IMR-90 (cell line): ENCODE measurements around the gene KHK. TPM values are rescaled to one million over a fixed set of nuclear protein-coding genes. Genes with fewer than 3 reads are reported as not detected.

Experiments
- ATAC-seq: fragments of 200-7000 bp; cut with Tn5 transposase; 2 replicates; pipeline ENCODE4 v1.9.1; 2020; ENCODE audit warnings: low read depth, mild to moderate bottlenecking, moderate library complexity
- BruUV-seq: library from RNA; stranded (reverse); fragments of 400-500 nt; replicated peaks from 2 replicates; lab custom pipeline; 2021; lab: Mats Ljungman, UMichigan
- CTCF ChIA-PET: fragments of 300-600 bp; formaldehyde crosslinking; extraction: SDS; loops from one replicate; lab custom pipeline; 2021; ENCODE audit warnings: antibody characterized with exemption; lab: Yijun Ruan, JAX
- POLR2A ChIA-PET: fragments of 300-600 bp; sonication (Branson Sonifier 250); formaldehyde crosslinking; loops from one replicate; lab custom pipeline; 2022; ENCODE audit warnings: antibody characterized with exemption; ENCODE audit not compliant: unreplicated experiment; lab: Charles Lee
- DNase-seq: peaks from one replicate; pipeline ENCODE4 v3.0.0; 2013
- H2AFZ ChIP-seq: replicated peaks from 2 replicates; pipeline ENCODE3; 2013; ENCODE audit warnings: low read length, mild to moderate bottlenecking; ENCODE audit not compliant: poor library complexity
- H2AK5ac ChIP-seq: 2 replicates; pipeline ENCODE4 v1.6.1; 2013; ENCODE audit warnings: low read depth, low read length, inconsistent platforms
- H2AK9ac ChIP-seq: replicated peaks from 2 replicates; pipeline ENCODE3; 2013; ENCODE audit warnings: mild to moderate bottlenecking, low read depth, low read length, moderate library complexity; ENCODE audit not compliant: poor library complexity
- H2BK120ac ChIP-seq: 2 replicates; pipeline ENCODE4 v1.6.1; 2013; ENCODE audit warnings: low read depth, low read length, inconsistent platforms
- H2BK15ac ChIP-seq: 3 replicates; pipeline ENCODE4 v1.6.1; 2013; ENCODE audit warnings: low read depth, low read length, inconsistent platforms
- H2BK20ac ChIP-seq: 2 replicates; pipeline ENCODE4 v1.6.1; 2013; ENCODE audit warnings: low read depth, mild to moderate bottlenecking, inconsistent platforms, low read length, moderate library complexity
- H2BK5ac ChIP-seq: 2 replicates; pipeline ENCODE4 v1.6.1; 2013; ENCODE audit warnings: mild to moderate bottlenecking, low read depth, low read length, inconsistent platforms; ENCODE audit not compliant: poor library complexity, severe bottlenecking
- H3K14ac ChIP-seq: replicated peaks from 2 replicates; pipeline ENCODE4 v1.6.1; 2013; ENCODE audit warnings: low read depth, low read length, inconsistent platforms
- H3K18ac ChIP-seq: 2 replicates; pipeline ENCODE4 v1.6.1; 2013; ENCODE audit warnings: low read depth, low read length, control low read depth
- H3K23ac ChIP-seq: 2 replicates; pipeline ENCODE4 v1.6.1; 2013; ENCODE audit warnings: low read depth, low read length, inconsistent platforms
- H3K27ac ChIP-seq: 2 replicates; pipeline ENCODE4 v1.5.1; 2013; ENCODE audit warnings: mild to moderate bottlenecking, control low read depth, low read length; ENCODE audit not compliant: insufficient read depth
- H3K27me3 ChIP-seq: 2 replicates; pipeline ENCODE4 v1.6.1; 2013; ENCODE audit warnings: low read length; ENCODE audit not compliant: control insufficient read depth, insufficient read depth
- H3K36me3 ChIP-seq: 2 replicates; pipeline ENCODE4 v1.6.1; 2013; ENCODE audit warnings: low read length, mixed read lengths; ENCODE audit not compliant: control insufficient read depth, insufficient read depth
- H3K4ac ChIP-seq: 2 replicates; pipeline ENCODE4 v1.6.1; 2013; ENCODE audit warnings: low read depth, low read length, inconsistent platforms
- H3K4me1 ChIP-seq: 2 replicates; pipeline ENCODE4 v1.6.1; 2013; ENCODE audit warnings: low read length, mixed read lengths; ENCODE audit not compliant: control insufficient read depth, insufficient read depth
- H3K4me2 ChIP-seq: 2 replicates; pipeline ENCODE4 v1.6.1; 2013; ENCODE audit warnings: low read depth, mild to moderate bottlenecking, control low read depth, low read length, moderate library complexity
- H3K4me3 ChIP-seq: 2 replicates; pipeline ENCODE4 v1.5.1; 2013; ENCODE audit warnings: low read depth, mild to moderate bottlenecking, control low read depth, low read length, moderate library complexity; ENCODE audit not compliant: insufficient read depth
- H3K56ac ChIP-seq: 2 replicates; pipeline ENCODE4 v1.6.1; 2013; ENCODE audit warnings: low read length, inconsistent platforms; ENCODE audit not compliant: insufficient read depth; ENCODE audit errors: extremely low read depth
- H3K79me1 ChIP-seq, 2 experiments: 2 replicates each; pipeline ENCODE4 v1.6.1; 2013; ENCODE audit warnings: low read length in 2 of 2, inconsistent platforms in 1 of 2, low read depth in 1 of 2
- H3K9ac ChIP-seq: 2 replicates; pipeline ENCODE4 v1.6.1; 2013; ENCODE audit warnings: low read depth, low read length, control low read depth
- H3K9me1 ChIP-seq: 2 replicates; pipeline ENCODE4 v1.6.1; 2013; ENCODE audit warnings: low read length, inconsistent platforms; ENCODE audit not compliant: insufficient read depth
- H3K9me3 ChIP-seq: 2 replicates; pipeline ENCODE4 v1.6.1; 2013; ENCODE audit warnings: low read length; ENCODE audit not compliant: control insufficient read depth, insufficient read depth
- H4K20me1 ChIP-seq: 2 replicates; pipeline ENCODE4 v1.6.1; 2013; ENCODE audit warnings: low read length, inconsistent platforms; ENCODE audit not compliant: insufficient read depth
- H4K5ac ChIP-seq: 2 replicates; pipeline ENCODE4 v1.6.1; 2013; ENCODE audit warnings: mild to moderate bottlenecking, low read depth, low read length, control low read depth
- H4K8ac ChIP-seq, 2 experiments: 2 replicates each; pipeline ENCODE4 v1.6.1; 2013; ENCODE audit warnings: low read depth in 2 of 2, low read length in 2 of 2, control low read depth in 1 of 2, inconsistent platforms in 1 of 2
- H4K91ac ChIP-seq: 2 replicates; pipeline ENCODE4 v1.6.1; 2013; ENCODE audit warnings: low read depth, low read length, inconsistent platforms; ENCODE audit not compliant: insufficient read depth
- MAZ ChIP-seq: IDR thresholded peaks from 2 replicates; pipeline ENCODE4 v1.6.1; 2012; ENCODE audit warnings: low read depth, mild to moderate bottlenecking, low read length, improper control_type of control experiment, moderate library complexity, borderline replicate concordance
- POLR2A ChIP-seq: IDR thresholded peaks from 2 replicates; pipeline ENCODE4 v1.6.1; 2012; ENCODE audit warnings: mild to moderate bottlenecking, low read depth, low read length
- RFX5 ChIP-seq: IDR thresholded peaks from 2 replicates; pipeline ENCODE4 v1.8.0; 2012; ENCODE audit warnings: low read depth, mild to moderate bottlenecking, low read length, moderate library complexity
- WGBS, 2 experiments: methylation state at CpG; one replicate each; pipeline versions ENCODE4 v1.1.5 to v1.1.7; 2013; ENCODE audit warnings: missing lambda C conversion rate in 2 of 2; ENCODE audit not compliant: insufficient read length in 1 of 2; ENCODE audit errors: extremely low coverage in 2 of 2; 5-methylcytosine and 5-hydroxymethylcytosine counted together
- dilution Hi-C: fragments of 300-500 bp; cut with HindIII; formaldehyde crosslinking; loops from one replicate; pipeline ENCODE4 v1.14.3; 2018; ENCODE audit warnings: low sequenced_read_pairs; ENCODE audit not compliant: unreplicated experiment
- in situ Hi-C: fragments of 300-500 bp; cut with MboI; formaldehyde crosslinking; loops from 3 replicates; pipeline ENCODE4 v1.14.3; 2019; ENCODE audit warnings: low sequenced_read_pairs, inconsistent platforms, mixed read lengths
- intact Hi-C: fragments of 100-400 bp; cut with micrococcal nuclease; formaldehyde crosslinking; loops from 2 replicates; pipeline ENCODE4 v1.10.0; 2022
- polyA plus RNA-seq, 3 experiments: library from polyadenylated mRNA; depleted of rRNA; stranded (reverse); fragments of >200 nt; gene quantifications; 2 replicates each; pipeline ENCODE4 v1.2.3, GENCODE V29; 2012; ENCODE audit warnings: low replicate concordance in 1 of 3
- total RNA-seq: library from RNA; depleted of rRNA; stranded (reverse); fragments of >200 nt; gene quantifications from 2 replicates; pipeline ENCODE4 v1.2.3, GENCODE V29; 2012
- TF ChIP-seq, protein P1 (sequence below): fragments of 150-350 bp; IDR thresholded peaks from 2 replicates; pipeline ENCODE4 v1.6.1; 2017; ENCODE audit warnings: mild to moderate bottlenecking, antibody characterized with exemption, low read length, low read depth
- TF ChIP-seq, protein P2 (sequence below): conservative IDR thresholded peaks from 2 replicates; pipeline ENCODE4 v1.5.1; 2012; ENCODE audit warnings: mild to moderate bottlenecking, low read depth, low read length, improper control_type of control experiment

The KHK gene
- total and polyA plus RNA-seq, 2 of the 4 experiments (the other 2 are of a cell fraction) = 0.72 to 0.82 TPM

DNA sequence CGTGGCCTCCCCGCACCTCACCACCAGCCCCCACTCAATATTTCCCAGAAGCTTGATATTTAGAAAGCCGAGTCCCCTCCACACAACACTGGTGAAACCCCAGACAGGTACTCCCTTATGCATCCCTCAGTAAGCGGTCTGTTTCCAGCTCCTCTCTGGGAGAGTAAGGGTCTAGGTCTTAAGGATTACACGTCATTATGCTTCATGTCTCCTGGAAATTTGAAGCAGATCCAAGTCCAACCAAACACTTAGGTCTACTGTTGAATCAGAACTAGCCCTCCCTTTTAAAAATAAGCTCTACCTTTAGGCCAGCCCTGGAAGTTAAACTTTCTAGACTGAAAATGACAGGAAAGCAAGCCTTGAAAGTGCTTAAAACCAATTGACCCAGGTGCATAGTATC is 13.7 kb upstream of the KHK start:
- H2BK15ac ChIP-seq = peak overlapping the region; percentile 21
- H2AK5ac ChIP-seq = peak overlapping the region; percentile 97
- dilution Hi-C loops = no loop called here
- peaks cover 39% of the 10 kb centered on the region for H3K4me1 ChIP-seq
- peak overlapping the region; percentile 81 for H2BK20ac ChIP-seq
- ChIA-PET POLR2A (interaction anchor here (0.7 to 1.4 kb wide), 2 partner anchors 8 to 9 kb away, joined by 3 to 4 read pairs; no protein-coding TSS in a partner anchor), CTCF (no interaction called here)
- H3K79me1 ChIP-seq = peaks cover 26 to 43% of the 10 kb centered on the region in 2 experiments
- peaks cover 20% of the 10 kb centered on the region for H4K20me1 ChIP-seq
- peak overlapping the region; percentile 99 for H2AK9ac ChIP-seq
- peak overlapping the region; percentile 48 for H3K4me2 ChIP-seq
- peak; percentile 82 for DNase-seq
- H3K56ac ChIP-seq = peak overlapping the region; percentile 94
- no CpG with 5 or more reads among the region's 5 CpGs for WGBS, 2 experiments
- H3K14ac ChIP-seq = peak overlapping the region; percentile 98
- H3K9me1 ChIP-seq = peaks cover 30% of the 10 kb centered on the region
- H3K4me3 ChIP-seq = no peak overlapping the region
- H3K9ac ChIP-seq = peak overlapping the region; percentile 69
- peak overlapping the region; percentile 99 for H3K4ac ChIP-seq
- H3K18ac ChIP-seq = peak overlapping the region; percentile 83
- H3K9me3 ChIP-seq = no peaks in the 10 kb centered on the region
- H4K8ac ChIP-seq = peak overlapping the region; percentile 85 to 99
- TF ChIP-seq, protein P1, sequence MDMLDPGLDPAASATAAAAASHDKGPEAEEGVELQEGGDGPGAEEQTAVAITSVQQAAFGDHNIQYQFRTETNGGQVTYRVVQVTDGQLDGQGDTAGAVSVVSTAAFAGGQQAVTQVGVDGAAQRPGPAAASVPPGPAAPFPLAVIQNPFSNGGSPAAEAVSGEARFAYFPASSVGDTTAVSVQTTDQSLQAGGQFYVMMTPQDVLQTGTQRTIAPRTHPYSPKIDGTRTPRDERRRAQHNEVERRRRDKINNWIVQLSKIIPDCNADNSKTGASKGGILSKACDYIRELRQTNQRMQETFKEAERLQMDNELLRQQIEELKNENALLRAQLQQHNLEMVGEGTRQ = no peak
- TF ChIP-seq MAZ (no peak), RFX5 (no peak), POLR2A (no peak)
- TF ChIP-seq, protein P2, sequence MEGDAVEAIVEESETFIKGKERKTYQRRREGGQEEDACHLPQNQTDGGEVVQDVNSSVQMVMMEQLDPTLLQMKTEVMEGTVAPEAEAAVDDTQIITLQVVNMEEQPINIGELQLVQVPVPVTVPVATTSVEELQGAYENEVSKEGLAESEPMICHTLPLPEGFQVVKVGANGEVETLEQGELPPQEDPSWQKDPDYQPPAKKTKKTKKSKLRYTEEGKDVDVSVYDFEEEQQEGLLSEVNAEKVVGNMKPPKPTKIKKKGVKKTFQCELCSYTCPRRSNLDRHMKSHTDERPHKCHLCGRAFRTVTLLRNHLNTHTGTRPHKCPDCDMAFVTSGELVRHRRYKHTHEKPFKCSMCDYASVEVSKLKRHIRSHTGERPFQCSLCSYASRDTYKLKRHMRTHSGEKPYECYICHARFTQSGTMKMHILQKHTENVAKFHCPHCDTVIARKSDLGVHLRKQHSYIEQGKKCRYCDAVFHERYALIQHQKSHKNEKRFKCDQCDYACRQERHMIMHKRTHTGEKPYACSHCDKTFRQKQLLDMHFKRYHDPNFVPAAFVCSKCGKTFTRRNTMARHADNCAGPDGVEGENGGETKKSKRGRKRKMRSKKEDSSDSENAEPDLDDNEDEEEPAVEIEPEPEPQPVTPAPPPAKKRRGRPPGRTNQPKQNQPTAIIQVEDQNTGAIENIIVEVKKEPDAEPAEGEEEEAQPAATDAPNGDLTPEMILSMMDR = no peak
- peak overlapping the region; percentile 97 for H2BK120ac ChIP-seq
- H3K36me3 ChIP-seq = peaks cover 21% of the 10 kb centered on the region
- in situ Hi-C loops = no loop called here
- intact Hi-C loops = loop anchor here (5.0 kb wide), 1 partner anchor 111 kb away; no protein-coding TSS in a partner anchor
- H2BK5ac ChIP-seq = peak overlapping the region; percentile 94
- H3K27me3 ChIP-seq = no peaks in the 10 kb centered on the region
- H3K27ac ChIP-seq = peak overlapping the region; percentile 96
- H4K91ac ChIP-seq = peak overlapping the region; percentile 93
- H4K5ac ChIP-seq = peak overlapping the region; percentile 90
- peak overlapping the region; percentile 78 for H3K23ac ChIP-seq
- no peak for ATAC-seq
- BruUV-seq = no TSS peak
- peak overlapping the region; percentile 83 for H2AFZ ChIP-seq
